ENCODE measurements around the gene ECM2. TPM values are rescaled to one million over a fixed set of nuclear protein-coding genes. Genes with fewer than 3 reads are reported as not detected.

Gene ECM2
- polyA plus RNA-seq, 1 of the 3 experiments (the other 2 are of a cell fraction) = 0.20 TPM

DNA sequence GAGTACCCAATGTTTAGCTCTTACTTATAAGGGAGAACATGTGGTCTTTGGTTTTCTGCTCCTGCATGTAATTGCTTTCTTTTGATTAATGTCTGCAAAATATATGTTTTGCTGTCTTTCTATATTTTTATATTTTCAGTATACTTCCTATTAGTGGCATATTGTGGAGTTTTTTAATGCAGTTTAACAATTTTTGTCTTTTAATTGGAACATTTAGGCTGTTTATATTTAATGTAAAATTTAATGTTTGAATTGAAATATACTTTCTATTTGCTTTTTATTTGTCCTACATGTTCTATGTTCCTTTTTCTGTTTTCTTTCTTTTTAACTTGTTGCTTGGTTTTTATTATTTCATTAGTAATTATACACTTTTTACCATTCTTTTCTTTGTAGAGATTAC is 4.9 kb downstream of the ECM2 start (continued):
- no peak for TF ChIP-seq ZBTB33 (IDR thresholded peaks at IDR 0.05; ENCODE audit: borderline replicate concordance, low read depth)
- TF ChIP-seq SMC3 (IDR thresholded peaks at IDR 0.05; ENCODE audit: low read depth, low read length) = no peak
- TF ChIP-seq MXI1 (IDR thresholded peaks at IDR 0.05; ENCODE audit: low read depth, low read length) = no peak

- Histone ChIP-seq H4K20me1 (ENCODE audit: insufficient read depth) (no peaks in the 10 kb centered on the region), H3K9ac (no peak overlapping the region), H3K27ac (ENCODE audit: low read depth in 2 of 2, low read length in 1 of 2) (no peak overlapping the region), H3F3A (replicated peaks; ENCODE audit: insufficient read depth) (no peaks in the 10 kb centered on the region), H2AFZ (ENCODE audit: low read depth) (no peak overlapping the region), H3K4me3 (ENCODE audit: low read depth in 2 of 2, low read length in 1 of 2) (no peak overlapping the region), H3K9me2 (no peaks in the 10 kb centered on the region), H3K27me3 (ENCODE audit: insufficient read depth) (no peaks in the 10 kb centered on the region), H3K4me1 (ENCODE audit: control insufficient read depth in 1 of 2, insufficient read depth in 2 of 2, low read depth in 1 of 2, low read length in 1 of 2) (peaks cover 0 to 3% of the 10 kb centered on the region in 2 experiments; a peak in 2 of 4 replicates), H3K79me2 (ENCODE audit: insufficient read depth) (no peaks in the 10 kb centered on the region), H3K9me3 (no peaks in the 10 kb centered on the region), H3K4me2 (no peak overlapping the region), H3K36me3 (replicated peaks in 1 of 2; ENCODE audit: control insufficient read depth in 1 of 2, insufficient read depth in 2 of 2, low read length in 1 of 2) (no peaks in the 10 kb centered on the region)
- 88% methylated on average over 3 of the region's 3 CpGs for WGBS (ENCODE audit: low lambda C conversion rate)
- POLR2A ChIA-PET = no interaction called here
- CTCF ChIA-PET = no interaction called here
- no peak for TF ChIP-seq NRF1 (IDR thresholded peaks at IDR 0.05; ENCODE audit: low read depth, low read length)
- TF ChIP-seq, protein P1, sequence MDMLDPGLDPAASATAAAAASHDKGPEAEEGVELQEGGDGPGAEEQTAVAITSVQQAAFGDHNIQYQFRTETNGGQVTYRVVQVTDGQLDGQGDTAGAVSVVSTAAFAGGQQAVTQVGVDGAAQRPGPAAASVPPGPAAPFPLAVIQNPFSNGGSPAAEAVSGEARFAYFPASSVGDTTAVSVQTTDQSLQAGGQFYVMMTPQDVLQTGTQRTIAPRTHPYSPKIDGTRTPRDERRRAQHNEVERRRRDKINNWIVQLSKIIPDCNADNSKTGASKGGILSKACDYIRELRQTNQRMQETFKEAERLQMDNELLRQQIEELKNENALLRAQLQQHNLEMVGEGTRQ (IDR thresholded peaks at IDR 0.05; ENCODE audit: borderline replicate concordance, low read depth, low read length) = no peak
- TF ChIP-seq CTCF (IDR thresholded peaks at IDR 0.05) = no peak
- TF ChIP-seq GATA2 (CRISPR knock-in tag; IDR thresholded peaks at IDR 0.05) = no peak
- no peak for TF ChIP-seq FOXJ3 (CRISPR knock-in tag; IDR thresholded peaks at IDR 0.05)
- no peak for TF ChIP-seq GABPA (IDR thresholded peaks at IDR 0.05; ENCODE audit: low read depth)
- DNase-seq = no peak
These were observed 6.7 kb downstream of the ECM2 start for GRCh38 chr9:92529124-92529523.

DNA sequence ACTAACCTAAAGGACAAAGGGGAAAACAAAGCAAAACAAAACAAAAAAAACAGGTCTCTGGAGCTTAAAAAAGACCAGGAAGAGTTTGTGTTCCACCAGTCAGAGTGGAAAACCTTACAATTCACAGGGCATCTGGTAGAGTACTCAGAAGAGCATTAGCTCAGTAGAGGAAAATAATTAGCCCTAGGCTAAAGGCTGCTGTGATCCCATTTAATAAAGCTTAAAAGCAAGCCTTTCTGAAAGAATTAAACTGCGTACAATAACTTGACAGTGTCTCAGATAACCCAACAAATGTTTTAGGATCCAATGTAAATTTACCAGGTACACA is 7.3 kb downstream of the ECM2 start:
- WGBS (ENCODE audit: low lambda C conversion rate) = 64% methylated on average over 1 of the region's 1 CpG
- no peaks in the 10 kb centered on the region for H3K36me3 ChIP-seq (replicated peaks in 1 of 2; ENCODE audit: control insufficient read depth in 1 of 2, insufficient read depth in 2 of 2, low read length in 1 of 2)
- no peaks in the 10 kb centered on the region for H3K27me3 ChIP-seq (ENCODE audit: insufficient read depth)
- H3K4me3 ChIP-seq (ENCODE audit: low read depth in 2 of 2, low read length in 1 of 2) = no peak overlapping the region
- H3K9ac ChIP-seq = no peak overlapping the region
- peaks cover 0 to 3% of the 10 kb centered on the region in 2 experiments; a peak in 2 of 4 replicates for H3K4me1 ChIP-seq (ENCODE audit: control insufficient read depth in 1 of 2, insufficient read depth in 2 of 2, low read depth in 1 of 2, low read length in 1 of 2)
- DNase-seq = peak; percentile 25
- no peaks in the 10 kb centered on the region for H3F3A ChIP-seq (replicated peaks; ENCODE audit: insufficient read depth)
- H4K20me1 ChIP-seq (ENCODE audit: insufficient read depth) = no peaks in the 10 kb centered on the region
- peak overlapping the region in 1 of 2 experiments; percentile 17; a peak in 2 of 4 replicates for H3K27ac ChIP-seq (ENCODE audit: low read depth in 2 of 2, low read length in 1 of 2)
- TF ChIP-seq ZBTB33 (IDR thresholded peaks at IDR 0.05; ENCODE audit: borderline replicate concordance, low read depth) (no peak), EZH2phosphoT487 (IDR thresholded peaks at IDR 0.05; ENCODE audit: borderline replicate concordance, low read depth) (no peak), TCF12 (IDR thresholded peaks at IDR 0.05) (no peak), NRF1 (IDR thresholded peaks at IDR 0.05; ENCODE audit: low read depth, low read length) (no peak), EP300 (IDR thresholded peaks at IDR 0.05; ENCODE audit: borderline replicate concordance in 1 of 2, low read depth in 1 of 2, low read length in 1 of 2) (no peak), PBX3 (IDR thresholded peaks at IDR 0.05) (no peak), RXRA (IDR thresholded peaks at IDR 0.05; ENCODE audit: borderline replicate concordance, low read depth) (no peak)
- TF ChIP-seq, protein P2, sequence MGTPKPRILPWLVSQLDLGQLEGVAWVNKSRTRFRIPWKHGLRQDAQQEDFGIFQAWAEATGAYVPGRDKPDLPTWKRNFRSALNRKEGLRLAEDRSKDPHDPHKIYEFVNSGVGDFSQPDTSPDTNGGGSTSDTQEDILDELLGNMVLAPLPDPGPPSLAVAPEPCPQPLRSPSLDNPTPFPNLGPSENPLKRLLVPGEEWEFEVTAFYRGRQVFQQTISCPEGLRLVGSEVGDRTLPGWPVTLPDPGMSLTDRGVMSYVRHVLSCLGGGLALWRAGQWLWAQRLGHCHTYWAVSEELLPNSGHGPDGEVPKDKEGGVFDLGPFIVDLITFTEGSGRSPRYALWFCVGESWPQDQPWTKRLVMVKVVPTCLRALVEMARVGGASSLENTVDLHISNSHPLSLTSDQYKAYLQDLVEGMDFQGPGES (IDR thresholded peaks at IDR 0.05; ENCODE audit: low read depth, low read length) = no peak
- POLR2A ChIA-PET = no interaction called here
- H2AFZ ChIP-seq (ENCODE audit: low read depth) = no peak overlapping the region
- CTCF ChIA-PET = no interaction called here
- H3K9me2 ChIP-seq = no peaks in the 10 kb centered on the region
- no peak overlapping the region for H3K4me2 ChIP-seq
- H3K79me2 ChIP-seq (ENCODE audit: insufficient read depth) = no peaks in the 10 kb centered on the region
- no peaks in the 10 kb centered on the region for H3K9me3 ChIP-seq

All from SK-N-SH (cell line).